ENCODE measurements around the gene AKIRIN1.
"Not testable (repeated sequence)": the region's sequence is repeated elsewhere in the genome, so short reads cannot be mapped to it uniquely, and the experiment has no call there.

AKIRIN1 gene

GRCh38 chr1:38958967-38959366 is 32.1 kb upstream of the AKIRIN1 start:
- DNase-seq (ENCODE audit: low spot score) = no peak
- no peak for TF ChIP-seq CTCF (IDR thresholded peaks at IDR 0.05; ENCODE audit: extremely low read depth, missing control alignments)

GRCh38 chr1:38962113-38962512 is 29.0 kb upstream of the AKIRIN1 start:
- TF ChIP-seq CTCF (IDR thresholded peaks at IDR 0.05; ENCODE audit: extremely low read depth, missing control alignments) = no peak
- DNase-seq (ENCODE audit: low spot score) = no peak

GRCh38 chr1:38962560-38962959 is 28.5 kb upstream of the AKIRIN1 start:
- DNase-seq (ENCODE audit: low spot score) = no peak
- no peak for TF ChIP-seq CTCF (IDR thresholded peaks at IDR 0.05; ENCODE audit: extremely low read depth, missing control alignments)

- peak; percentile 27 for DNase-seq (ENCODE audit: low spot score)
- TF ChIP-seq CTCF (IDR thresholded peaks at IDR 0.05; ENCODE audit: extremely low read depth, missing control alignments) = no peak
These were observed 26.9 kb upstream of the AKIRIN1 start for GRCh38 chr1:38964140-38964548.

GRCh38 chr1:38973145-38973544 is 17.9 kb upstream of the AKIRIN1 start:
- DNase-seq (ENCODE audit: low spot score) = not testable (repeated sequence)

- no peak for DNase-seq (ENCODE audit: low spot score)
- TF ChIP-seq CTCF (IDR thresholded peaks at IDR 0.05; ENCODE audit: extremely low read depth, missing control alignments) = no peak
These were observed 17.2 kb upstream of the AKIRIN1 start for GRCh38 chr1:38973659-38974437.

GRCh38 chr1:38977399-38978244 is 13.5 kb upstream of the AKIRIN1 start:
- DNase-seq (ENCODE audit: low spot score) = not testable (repeated sequence)

- DNase-seq (ENCODE audit: low spot score) = not testable (repeated sequence)
These were observed 12.9 kb upstream of the AKIRIN1 start for GRCh38 chr1:38978245-38978542.

- DNase-seq (ENCODE audit: low spot score) = not testable (repeated sequence)
These were observed 11.7 kb upstream of the AKIRIN1 start for GRCh38 chr1:38979380-38979779.
